GM12864 (cell line): Measurements from ENCODE around the gene DNAH12.

Experiments
- DNase-seq: peaks from one replicate; pipeline ENCODE4 v3.0.0-alpha.2; 2011; ENCODE audit warnings: low read depth
- H3K4me3 ChIP-seq: 2 replicates; pipeline ENCODE4 v1.5.1; 2011; ENCODE audit warnings: mild to moderate bottlenecking, low read depth, low read length, control low read depth
- TF ChIP-seq, protein P1 (sequence below): IDR thresholded peaks from 2 replicates; pipeline ENCODE4 v1.5.1; 2011; ENCODE audit warnings: low read depth, mild to moderate bottlenecking, moderate library complexity, low read length, control low read depth, inconsistent platforms; ENCODE audit errors: missing control alignments

The DNAH12 gene

GRCh38 chr3:57252404-57252803, 291.7 kb downstream of the DNAH12 start:
- no peak overlapping the region for H3K4me3 ChIP-seq
- no peak for DNase-seq
- TF ChIP-seq, protein P1, sequence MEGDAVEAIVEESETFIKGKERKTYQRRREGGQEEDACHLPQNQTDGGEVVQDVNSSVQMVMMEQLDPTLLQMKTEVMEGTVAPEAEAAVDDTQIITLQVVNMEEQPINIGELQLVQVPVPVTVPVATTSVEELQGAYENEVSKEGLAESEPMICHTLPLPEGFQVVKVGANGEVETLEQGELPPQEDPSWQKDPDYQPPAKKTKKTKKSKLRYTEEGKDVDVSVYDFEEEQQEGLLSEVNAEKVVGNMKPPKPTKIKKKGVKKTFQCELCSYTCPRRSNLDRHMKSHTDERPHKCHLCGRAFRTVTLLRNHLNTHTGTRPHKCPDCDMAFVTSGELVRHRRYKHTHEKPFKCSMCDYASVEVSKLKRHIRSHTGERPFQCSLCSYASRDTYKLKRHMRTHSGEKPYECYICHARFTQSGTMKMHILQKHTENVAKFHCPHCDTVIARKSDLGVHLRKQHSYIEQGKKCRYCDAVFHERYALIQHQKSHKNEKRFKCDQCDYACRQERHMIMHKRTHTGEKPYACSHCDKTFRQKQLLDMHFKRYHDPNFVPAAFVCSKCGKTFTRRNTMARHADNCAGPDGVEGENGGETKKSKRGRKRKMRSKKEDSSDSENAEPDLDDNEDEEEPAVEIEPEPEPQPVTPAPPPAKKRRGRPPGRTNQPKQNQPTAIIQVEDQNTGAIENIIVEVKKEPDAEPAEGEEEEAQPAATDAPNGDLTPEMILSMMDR: no peak

- H3K4me3 ChIP-seq: no peak overlapping the region
Measured at GRCh38 chr3:57244946-57245345, 299.2 kb downstream of the DNAH12 start.

More at GRCh38 chr3:57244946-57245345, 299.2 kb downstream of the DNAH12 start:
- no peak for DNase-seq
- TF ChIP-seq, protein P1: no peak
